HCT116 (cell line): Measurements from ENCODE around the gene VASN. TPM values are rescaled to one million over a fixed set of nuclear protein-coding genes. Genes with fewer than 3 reads are reported as not detected.

ENCODE experiments used
- ATAC-seq: fragments of 200-7000 bp; cut with Tn5 transposase; 2 replicates; pipeline ENCODE4 v1.9.1; 2020; ENCODE audit warnings: mild to moderate bottlenecking, moderate library complexity
- BruUV-seq: library from RNA; stranded (reverse); fragments of 400-500 nt; replicated peaks from 2 replicates; lab custom pipeline; 2021; lab: Mats Ljungman, UMichigan
- CTCF ChIA-PET: fragments of 300-600 bp; sonication (Branson Sonifier 250); formaldehyde crosslinking; loops from one replicate; lab custom pipeline; 2021; ENCODE audit warnings: antibody characterized with exemption; lab: Charles Lee
- POLR2A ChIA-PET: fragments of 300-600, 350-600 bp; sonication (Branson Sonifier 250); formaldehyde crosslinking; loops from one replicate; lab custom pipeline; 2021; ENCODE audit warnings: antibody characterized with exemption; lab: Charles Lee
- RAD21 ChIA-PET, 2 experiments: fragments of 300-600 bp; sonication (Branson Sonifier 250); formaldehyde crosslinking; loops; one replicate each; lab custom pipeline; 2023; ENCODE audit warnings: low total read pairs in 2 of 2; ENCODE audit not compliant: uncharacterized antibody in 2 of 2, unreplicated experiment in 2 of 2, low non-redundant PET in 1 of 2; lab: Charles Lee
- DNase-seq: peaks from one replicate; pipeline ENCODE4 v3.0.0-alpha.2; 2010; ENCODE audit warnings: low read depth, low spot score
- H2AFZ ChIP-seq: fragments of 200-600 bp; shearing (Covaris generic), sonication (generic); 2 replicates; pipeline ENCODE4 v1.6.1; 2017; ENCODE audit warnings: low read depth, mixed run types, mixed read lengths, antibody characterized with exemption, low read length; ENCODE audit not compliant: poor library complexity, severe bottlenecking
- H3K27ac ChIP-seq: 2 replicates; pipeline ENCODE4 v1.5.1; 2012; ENCODE audit warnings: low read depth, low read length
- H3K27me3 ChIP-seq: fragments of 200-600 bp; sonication (generic); 2 replicates; pipeline ENCODE4 v1.6.1; 2016; ENCODE audit warnings: mixed run types, low read length, mixed read lengths; ENCODE audit not compliant: insufficient read depth
- H3K36me3 ChIP-seq, 2 experiments: fragments of 200-500 bp in 1 of 2; fragments of 200-600 bp in 1 of 2; sonication (Bioruptor generic) in 1 of 2; sonication (generic) in 1 of 2; 2 replicates each; pipeline versions ENCODE4 v1.5.1 to v1.6.1; 2014 to 2016; ENCODE audit warnings: low read length in 2 of 2, inconsistent platforms in 1 of 2, mixed read lengths in 1 of 2, mixed run types in 1 of 2; ENCODE audit not compliant: insufficient read depth in 2 of 2, control insufficient read depth in 1 of 2
- H3K4me1 ChIP-seq, 2 experiments: fragments of 200-600 bp in 1 of 2; sonication (generic) in 1 of 2; 2 replicates each; pipeline versions ENCODE4 v1.5.1 to v1.6.1; 2012 to 2017; ENCODE audit warnings: low read length in 2 of 2, inconsistent platforms in 1 of 2, mild to moderate bottlenecking in 1 of 2, mixed read lengths in 1 of 2, mixed run types in 1 of 2, moderate library complexity in 1 of 2; ENCODE audit not compliant: insufficient read depth in 2 of 2, control insufficient read depth in 1 of 2
- H3K4me2 ChIP-seq: fragments of 200-600 bp; sonication (generic); 2 replicates; pipeline ENCODE4 v1.6.1; 2017; ENCODE audit warnings: mixed run types, low read length, mixed read lengths
- H3K4me3 ChIP-seq, 2 experiments: fragments of 200-600 bp in 1 of 2; sonication (generic) in 1 of 2; replicated peaks in 1 of 2; 2 replicates each; pipeline ENCODE4 v1.5.1; 2011 to 2016; ENCODE audit warnings: low read length in 2 of 2, control low read depth in 1 of 2, low read depth in 1 of 2, mild to moderate bottlenecking in 1 of 2, mixed read lengths in 1 of 2, mixed run types in 1 of 2
- H3K79me2 ChIP-seq: fragments of 200-600 bp; sonication (generic); 2 replicates; pipeline ENCODE4 v1.6.1; 2017; ENCODE audit warnings: mild to moderate bottlenecking, mixed run types, low read length, moderate library complexity, mixed read lengths; ENCODE audit not compliant: insufficient read depth
- H3K9ac ChIP-seq: fragments of 200-600 bp; sonication (generic); 2 replicates; pipeline ENCODE4 v1.6.1; 2016; ENCODE audit warnings: low read length, mixed read lengths
- H3K9me2 ChIP-seq: fragments of 200-600 bp; sonication (generic), shearing (Covaris generic); 2 replicates; pipeline ENCODE4 v1.6.1; 2017; ENCODE audit warnings: mixed run types, mild to moderate bottlenecking, moderate library complexity; ENCODE audit not compliant: insufficient read depth
- H3K9me3 ChIP-seq, 2 experiments: fragments of 200-500 bp in 1 of 2; fragments of 200-600 bp in 1 of 2; sonication (Bioruptor generic) in 1 of 2; sonication (generic) in 1 of 2; 2 replicates each; pipeline ENCODE4 v1.6.1; 2014 to 2017; ENCODE audit warnings: low read length in 2 of 2, mixed read lengths in 2 of 2, inconsistent platforms in 1 of 2, low read depth in 1 of 2, mild to moderate bottlenecking in 1 of 2, mixed run types in 1 of 2, moderate library complexity in 1 of 2; ENCODE audit not compliant: control insufficient read depth in 1 of 2, insufficient read depth in 1 of 2
- H4K20me1 ChIP-seq: fragments of 200-600 bp; sonication (generic), shearing (Covaris generic); 2 replicates; pipeline ENCODE4 v1.6.1; 2017; ENCODE audit warnings: mixed run types, mild to moderate bottlenecking, moderate library complexity; ENCODE audit not compliant: insufficient read depth
- CBX3 ChIP-seq: IDR thresholded peaks from 2 replicates; pipeline ENCODE4 v1.6.1; 2012; ENCODE audit warnings: low read depth
- CTCF ChIP-seq, 3 experiments: fragments of 200-600 bp in 1 of 3; sonication (generic) in 1 of 3; IDR thresholded peaks in 2 of 3; conservative IDR thresholded peaks in 1 of 3; 2 replicates each; pipeline ENCODE4 v1.5.1; 2012 to 2017; ENCODE audit warnings: low read depth in 2 of 3, low read length in 2 of 3, antibody characterized with exemption in 1 of 3, borderline replicate concordance in 1 of 3, control low read depth in 1 of 3, mild to moderate bottlenecking in 1 of 3, mixed read lengths in 1 of 3, mixed run types in 1 of 3, moderate library complexity in 1 of 3; ENCODE audit not compliant: insufficient read depth in 1 of 3
- EGR1 ChIP-seq: IDR thresholded peaks from 2 replicates; pipeline ENCODE4 v1.6.1; 2012; ENCODE audit warnings: low read depth
- ELF1 ChIP-seq: IDR thresholded peaks from 2 replicates; pipeline ENCODE4 v1.6.1; 2012; ENCODE audit warnings: low read depth, borderline replicate concordance
- JUND ChIP-seq: IDR thresholded peaks from 2 replicates; pipeline ENCODE4 v1.6.1; 2012
- POLR2A ChIP-seq: IDR thresholded peaks from 2 replicates; pipeline ENCODE4 v1.7.0; 2011; ENCODE audit warnings: borderline replicate concordance; ENCODE audit not compliant: insufficient read depth, insufficient read length; ENCODE audit errors: extremely low read depth
- RAD21 ChIP-seq: IDR thresholded peaks from 2 replicates; pipeline ENCODE4 v1.6.1; 2012; ENCODE audit warnings: low read depth, mild to moderate bottlenecking
- SRF ChIP-seq: IDR thresholded peaks from 2 replicates; pipeline ENCODE4 v1.6.1; 2012; ENCODE audit warnings: low read depth
- TCF7L2 ChIP-seq: IDR thresholded peaks from 2 replicates; pipeline ENCODE4 v1.7.0; 2011; ENCODE audit warnings: borderline replicate concordance, inconsistent platforms; ENCODE audit not compliant: insufficient read depth, insufficient read length; ENCODE audit errors: extremely low read depth
- YY1 ChIP-seq: IDR thresholded peaks from 2 replicates; pipeline ENCODE4 v1.6.1; 2011; ENCODE audit warnings: low read length, low read depth, moderate library complexity, mild to moderate bottlenecking; ENCODE audit not compliant: insufficient replicate concordance; ENCODE audit errors: extremely low read depth
- ZNF274 ChIP-seq: fragments of 200-500 bp; sonication (Bioruptor generic); IDR thresholded peaks from 2 replicates; pipeline ENCODE4 v1.6.1; 2014; ENCODE audit warnings: mild to moderate bottlenecking, low read depth, low read length, inconsistent platforms
- intact Hi-C: fragments of 100-400 bp; cut with micrococcal nuclease; formaldehyde crosslinking; loops from 2 replicates; pipeline ENCODE4 v1.10.0; 2022
- total RNA-seq: library from RNA; stranded (reverse); gene quantifications from one replicate; pipeline ENCODE4 v1.2.1, GENCODE V29; 2021; ENCODE audit not compliant: unreplicated experiment
- TF ChIP-seq, protein P1 (sequence below): IDR thresholded peaks from 2 replicates; pipeline ENCODE4 v1.6.1; 2012
- TF ChIP-seq, protein P2 (sequence below): IDR thresholded peaks from 2 replicates; pipeline ENCODE4 v1.6.1; 2012

The VASN gene
- total RNA-seq, 1 experiment from 2014 or later: 6.3 TPM

GRCh38 chr16:4385789-4386450, 14.3 kb downstream of the VASN start:
- Histone ChIP-seq H4K20me1 (no peaks in the 10 kb centered on the region), H3K27me3 (no peaks in the 10 kb centered on the region), H3K9me2 (no peaks in the 10 kb centered on the region), H3K27ac (no peak overlapping the region), H3K4me2 (no peak overlapping the region), H3K79me2 (no peaks in the 10 kb centered on the region), H3K9ac (no peak overlapping the region), H3K4me3 (no peak overlapping the region), H3K9me3 (no peaks in the 10 kb centered on the region), H2AFZ (no peak overlapping the region), H3K36me3 (no peaks in the 10 kb centered on the region), H3K4me1 (peaks cover 0 to 3% of the 10 kb centered on the region in 2 experiments; a peak in 1 of 4 replicates)
- DNase-seq (no peak), ATAC-seq (0 out of 2 replicates have a peak, but pooled peaks have one; percentile 6)
- TF ChIP-seq EGR1 (no peak), YY1 (no peak), POLR2A (no peak), TCF7L2 (no peak), ELF1 (no peak), ZNF274 (no peak), CTCF (IDR thresholded peaks at IDR 0.05 in 2 of 3, conservative IDR thresholded peaks at IDR 0.05 in 1 of 3; ENCODE audit: borderline replicate concordance in 1 of 3, insufficient read depth in 1 of 3, low read depth in 2 of 3, low read length in 2 of 3) (no peak), RAD21 (no peak), CBX3 (no peak), SRF (no peak), JUND (no peak)
- TF ChIP-seq, protein P1, sequence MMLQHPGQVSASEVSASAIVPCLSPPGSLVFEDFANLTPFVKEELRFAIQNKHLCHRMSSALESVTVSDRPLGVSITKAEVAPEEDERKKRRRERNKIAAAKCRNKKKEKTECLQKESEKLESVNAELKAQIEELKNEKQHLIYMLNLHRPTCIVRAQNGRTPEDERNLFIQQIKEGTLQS: no peak
- TF ChIP-seq, protein P2, sequence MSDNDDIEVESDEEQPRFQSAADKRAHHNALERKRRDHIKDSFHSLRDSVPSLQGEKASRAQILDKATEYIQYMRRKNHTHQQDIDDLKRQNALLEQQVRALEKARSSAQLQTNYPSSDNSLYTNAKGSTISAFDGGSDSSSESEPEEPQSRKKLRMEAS: no peak
- intact Hi-C loops: no loop called here
- ChIA-PET RAD21 (no interaction called here), POLR2A (no interaction called here), CTCF (interaction anchor here (1.7 kb wide), 1 partner anchor 17 kb away, joined by 3 read pairs; no protein-coding TSS in a partner anchor)
- no TSS peak for BruUV-seq
